CD4-positive, CD25-positive, alpha-beta regulatory T cell (primary cell): ENCODE measurements around the gene RASIP1. TPM values are rescaled to one million over a fixed set of nuclear protein-coding genes. Genes with fewer than 3 reads are reported as not detected.

ENCODE experiments used
- ATAC-seq, 2 donors: fragments of 150-1000 bp; cut with Tn5 transposase; one replicate each; pipeline ENCODE4 v1.10.0; 2021; ENCODE audit warnings: low read depth in 2 of 2, moderate number of reproducible peaks in 2 of 2, moderate library complexity in 1 of 2
- DNase-seq, 3 donors: peaks; one replicate each; pipeline versions ENCODE4 v3.0.0 to v3.0.0-alpha.2; 2012 to 2022; ENCODE audit warnings: mixed read lengths in 1 of 3
- H3K27ac ChIP-seq: one replicate; pipeline ENCODE4 v1.7.0; 2013; ENCODE audit warnings: mild to moderate bottlenecking, low read length; ENCODE audit not compliant: insufficient read depth, poor library complexity, severe bottlenecking
- H3K27me3 ChIP-seq: one replicate; pipeline ENCODE4 v1.7.0; 2013; ENCODE audit warnings: low read length; ENCODE audit not compliant: control insufficient read depth, insufficient read depth
- H3K36me3 ChIP-seq: one replicate; pipeline ENCODE4 v1.7.0; 2013; ENCODE audit warnings: mild to moderate bottlenecking, low read length, moderate library complexity; ENCODE audit not compliant: control insufficient read depth, insufficient read depth
- H3K4me1 ChIP-seq: 2 replicates; pipeline ENCODE4 v1.7.0; 2013; ENCODE audit warnings: mild to moderate bottlenecking, low read length; ENCODE audit not compliant: insufficient read depth, control insufficient read depth, poor library complexity, severe bottlenecking
- H3K4me3 ChIP-seq: one replicate; pipeline ENCODE4 v1.7.0; 2013; ENCODE audit warnings: low read depth, mild to moderate bottlenecking, low read length, moderate library complexity
- H3K9me3 ChIP-seq, 2 experiments: 1 replicate in 1 of 2; 2 replicates in 1 of 2; pipeline ENCODE4 v1.7.0; 2013; ENCODE audit warnings: low read length in 2 of 2, mild to moderate bottlenecking in 1 of 2, moderate library complexity in 1 of 2; ENCODE audit not compliant: control insufficient read depth in 2 of 2
- H3K27ac Mint-ChIP-seq, 3 donors: one replicate each; pipeline ENCODE4 v1.8.0; 2020 to 2022; ENCODE audit warnings: mild to moderate bottlenecking in 3 of 3, mixed read lengths in 3 of 3, moderate library complexity in 2 of 3
- H3K27me3 Mint-ChIP-seq: one replicate; pipeline ENCODE4 v1.8.0; 2022; ENCODE audit warnings: mild to moderate bottlenecking, mixed read lengths
- H3K36me3 Mint-ChIP-seq: one replicate; pipeline ENCODE4 v1.8.0; 2020; ENCODE audit warnings: mixed read lengths
- H3K4me1 Mint-ChIP-seq, 4 donors: one replicate each; pipeline ENCODE4 v1.8.0; 2020 to 2022; ENCODE audit warnings: mixed read lengths in 4 of 4, mild to moderate bottlenecking in 1 of 4
- H3K4me3 Mint-ChIP-seq, 4 donors: one replicate each; pipeline ENCODE4 v1.8.0; 2020 to 2022; ENCODE audit warnings: mild to moderate bottlenecking in 4 of 4, mixed read lengths in 4 of 4, moderate library complexity in 3 of 4
- H3K9me3 Mint-ChIP-seq, 7 donors: one replicate each; pipeline ENCODE4 v1.8.0; 2020 to 2022; ENCODE audit warnings: mixed read lengths in 7 of 7, mild to moderate bottlenecking in 3 of 7, moderate library complexity in 2 of 7
- polyA plus RNA-seq, 4 donors: library from polyadenylated mRNA; unstranded; fragments of 300-500 nt; fragmentation: Illumina TruSeq; gene quantifications; one replicate each; pipeline ENCODE4 v1.2.3, GENCODE V29; 2021
- total RNA-seq: library from RNA; stranded (reverse); gene quantifications from one replicate; pipeline ENCODE4 v1.2.3, GENCODE V29; 2022

The RASIP1 gene
- total and polyA plus RNA-seq, 5 donors from 2014 or later: 0.13 to 0.55 (median 0.22) TPM

- peaks cover 47% of the 10 kb centered on the region for H3K27me3 Mint-ChIP-seq
- Histone ChIP-seq H3K36me3 (no peaks in the 10 kb centered on the region), H3K9me3 (no peaks in the 10 kb centered on the region), H3K27ac (no peak within 1 kb of the TSS), H3K27me3 (peaks cover 2% of the 10 kb centered on the region), H3K4me3 (no peak within 1 kb of the TSS), H3K4me1 (peaks cover 18% of the 10 kb centered on the region)
- peak within 1 kb of the TSS in 1 of 3 donors; percentile 58 for H3K27ac Mint-ChIP-seq
- DNase-seq: peak in 2 of 3 donors; percentile 23 to 44
- no peaks in the 10 kb centered on the region for H3K36me3 Mint-ChIP-seq
- H3K4me3 Mint-ChIP-seq: peak within 1 kb of the TSS; percentile 32 to 89 (median 82)
- peak; percentile 52 to 61 for ATAC-seq
- H3K9me3 Mint-ChIP-seq: peaks cover 0 to 4% (median 0%) of the 10 kb centered on the region in 7 donors
- H3K4me1 Mint-ChIP-seq: peaks cover 0 to 21% (median 11%) of the 10 kb centered on the region in 4 donors
These were observed 12.3 kb upstream of the RASIP1 start, which contains the start of gene FUT1 for GRCh38 chr19:48752496-48753365. FUT1 (minus strand) TSS chr19:48752641; CDS start chr19:48751281, 1,360 bp downstream.

- DNase-seq (peak in 1 of 3 donors; percentile 54), ATAC-seq (no peak)
- Histone ChIP-seq H3K4me1 (peaks cover 21% of the 10 kb centered on the region), H3K4me3 (no peak overlapping the region), H3K27ac (no peak overlapping the region), H3K36me3 (no peaks in the 10 kb centered on the region), H3K27me3 (peaks cover 2% of the 10 kb centered on the region), H3K9me3 (no peaks in the 10 kb centered on the region)
- no peaks in the 10 kb centered on the region for H3K36me3 Mint-ChIP-seq
- H3K27ac Mint-ChIP-seq: peak overlapping the region in 1 of 3 donors; percentile 58
- peaks cover 0 to 25% (median 13%) of the 10 kb centered on the region in 4 donors for H3K4me1 Mint-ChIP-seq
- H3K4me3 Mint-ChIP-seq: peak overlapping the region in 3 of 4 donors; percentile 73 to 89 (median 83)
- peaks cover 0 to 4% (median 0%) of the 10 kb centered on the region in 7 donors for H3K9me3 Mint-ChIP-seq
- H3K27me3 Mint-ChIP-seq: peaks cover 49% of the 10 kb centered on the region
These were observed 11.6 kb upstream of the RASIP1 start for GRCh38 chr19:48751845-48752495.

- peaks cover 2% of the 10 kb centered on the region for H3K27me3 ChIP-seq
- Mint-ChIP-seq H3K9me3 (peaks cover 0 to 4% (median 0%) of the 10 kb centered on the region in 7 donors), H3K27ac (peak overlapping the region in 1 of 3 donors; percentile 36), H3K36me3 (no peaks in the 10 kb centered on the region), H3K27me3 (peaks cover 54% of the 10 kb centered on the region), H3K4me3 (peak overlapping the region; percentile 49 to 87 (median 62)), H3K4me1 (peaks cover 0 to 34% (median 13%) of the 10 kb centered on the region in 4 donors)
- peaks cover 22% of the 10 kb centered on the region for H3K4me1 ChIP-seq
- no peaks in the 10 kb centered on the region for H3K9me3 ChIP-seq
- no peak overlapping the region for H3K4me3 ChIP-seq
- DNase-seq (no peak), ATAC-seq (no peak)
- no peak overlapping the region for H3K27ac ChIP-seq
- H3K36me3 ChIP-seq: no peaks in the 10 kb centered on the region
These were observed 10.5 kb upstream of the RASIP1 start for GRCh38 chr19:48750771-48751504.

- DNase-seq (no peak), ATAC-seq (no peak)
- Histone ChIP-seq H3K27ac (no peak overlapping the region), H3K36me3 (no peaks in the 10 kb centered on the region), H3K4me3 (no peak overlapping the region), H3K27me3 (peaks cover 1% of the 10 kb centered on the region), H3K4me1 (peaks cover 22% of the 10 kb centered on the region), H3K9me3 (peaks cover 0 to 2% of the 10 kb centered on the region in 2 experiments)
- H3K36me3 Mint-ChIP-seq: no peaks in the 10 kb centered on the region
- H3K27ac Mint-ChIP-seq: no peak overlapping the region
- no peak overlapping the region for H3K4me3 Mint-ChIP-seq
- peaks cover 0 to 4% (median 0%) of the 10 kb centered on the region in 7 donors for H3K9me3 Mint-ChIP-seq
- H3K27me3 Mint-ChIP-seq: peaks cover 58% of the 10 kb centered on the region
- H3K4me1 Mint-ChIP-seq: peaks cover 0 to 37% (median 13%) of the 10 kb centered on the region in 4 donors
These were observed 9.9 kb upstream of the RASIP1 start for GRCh38 chr19:48750351-48750750.

GRCh38 chr19:48749571-48750198 lies 9.3 kb upstream of the RASIP1 start:
- Mint-ChIP-seq H3K4me3 (peak overlapping the region in 1 of 4 donors; percentile 41), H3K36me3 (no peaks in the 10 kb centered on the region), H3K27ac (no peak overlapping the region), H3K27me3 (peaks cover 57% of the 10 kb centered on the region), H3K9me3 (peaks cover 0 to 4% (median 0%) of the 10 kb centered on the region in 7 donors), H3K4me1 (peaks cover 0 to 41% (median 13%) of the 10 kb centered on the region in 4 donors)
- Histone ChIP-seq H3K27ac (no peak overlapping the region), H3K27me3 (no peaks in the 10 kb centered on the region), H3K4me1 (peaks cover 22% of the 10 kb centered on the region), H3K4me3 (no peak overlapping the region), H3K36me3 (no peaks in the 10 kb centered on the region), H3K9me3 (peaks cover 0 to 5% of the 10 kb centered on the region in 2 experiments)
- DNase-seq (no peak), ATAC-seq (no peak)

GRCh38 chr19:48746738-48747575 lies 6.5 kb upstream of the RASIP1 start, which contains the start of gene IZUMO1:
IZUMO1 (minus strand) TSS chr19:48746909; CDS start chr19:48745859, 1,050 bp downstream.
- peak within 1 kb of the TSS in 3 of 4 donors; percentile 2 to 71 (median 48) for H3K4me3 Mint-ChIP-seq
- H3K36me3 Mint-ChIP-seq: peaks cover 4% of the 10 kb centered on the region
- DNase-seq: peak; percentile 19 to 77 (median 50)
- Histone ChIP-seq H3K36me3 (no peaks in the 10 kb centered on the region), H3K4me1 (peaks cover 7% of the 10 kb centered on the region), H3K4me3 (no peak within 1 kb of the TSS), H3K27me3 (no peaks in the 10 kb centered on the region), H3K9me3 (peaks cover 0 to 5% of the 10 kb centered on the region in 2 experiments), H3K27ac (no peak within 1 kb of the TSS)
- peaks cover 0 to 2% (median 0%) of the 10 kb centered on the region in 7 donors for H3K9me3 Mint-ChIP-seq
- peaks cover 43% of the 10 kb centered on the region for H3K27me3 Mint-ChIP-seq
- H3K27ac Mint-ChIP-seq: no peak within 1 kb of the TSS
- H3K4me1 Mint-ChIP-seq: peaks cover 0 to 25% (median 3%) of the 10 kb centered on the region in 4 donors
- peak; percentile 68 to 69 for ATAC-seq
